ENCODE measurements around the gene HOXD9.

HOXD9 gene

GRCh38 chr2:176128172-176128981 lies 5.9 kb downstream of the HOXD9 start:
- TF ChIP-seq RARB (CRISPR knock-in tag; IDR thresholded peaks at IDR 0.05) (no peak), OSR1 (CRISPR knock-in tag; IDR thresholded peaks at IDR 0.05) (no peak), SNAI2 (CRISPR knock-in tag; IDR thresholded peaks at IDR 0.05) (no peak), ZNF565 (CRISPR knock-in tag; conservative IDR thresholded peaks at IDR 0.05; ENCODE audit: low read depth) (no peak), CSRNP3 (CRISPR knock-in tag; IDR thresholded peaks at IDR 0.05) (no peak), ZNF70 (CRISPR knock-in tag; IDR thresholded peaks at IDR 0.05) (no peak), GLIS3 (CRISPR knock-in tag; IDR thresholded peaks at IDR 0.05) (no peak), ISL1 (CRISPR knock-in tag; IDR thresholded peaks at IDR 0.05) (no peak), ARNTL (CRISPR knock-in tag; IDR thresholded peaks at IDR 0.05; ENCODE audit: borderline replicate concordance, low read depth) (no peak), ZC3H10 (CRISPR knock-in tag; IDR thresholded peaks at IDR 0.05) (no peak)
- TF ChIP-seq, protein P1, sequence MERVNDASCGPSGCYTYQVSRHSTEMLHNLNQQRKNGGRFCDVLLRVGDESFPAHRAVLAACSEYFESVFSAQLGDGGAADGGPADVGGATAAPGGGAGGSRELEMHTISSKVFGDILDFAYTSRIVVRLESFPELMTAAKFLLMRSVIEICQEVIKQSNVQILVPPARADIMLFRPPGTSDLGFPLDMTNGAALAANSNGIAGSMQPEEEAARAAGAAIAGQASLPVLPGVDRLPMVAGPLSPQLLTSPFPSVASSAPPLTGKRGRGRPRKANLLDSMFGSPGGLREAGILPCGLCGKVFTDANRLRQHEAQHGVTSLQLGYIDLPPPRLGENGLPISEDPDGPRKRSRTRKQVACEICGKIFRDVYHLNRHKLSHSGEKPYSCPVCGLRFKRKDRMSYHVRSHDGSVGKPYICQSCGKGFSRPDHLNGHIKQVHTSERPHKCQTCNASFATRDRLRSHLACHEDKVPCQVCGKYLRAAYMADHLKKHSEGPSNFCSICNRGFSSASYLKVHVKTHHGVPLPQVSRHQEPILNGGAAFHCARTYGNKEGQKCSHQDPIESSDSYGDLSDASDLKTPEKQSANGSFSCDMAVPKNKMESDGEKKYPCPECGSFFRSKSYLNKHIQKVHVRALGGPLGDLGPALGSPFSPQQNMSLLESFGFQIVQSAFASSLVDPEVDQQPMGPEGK (CRISPR knock-in tag; IDR thresholded peaks at IDR 0.05; ENCODE audit: borderline replicate concordance), result no peak
- TF ChIP-seq, protein P2, sequence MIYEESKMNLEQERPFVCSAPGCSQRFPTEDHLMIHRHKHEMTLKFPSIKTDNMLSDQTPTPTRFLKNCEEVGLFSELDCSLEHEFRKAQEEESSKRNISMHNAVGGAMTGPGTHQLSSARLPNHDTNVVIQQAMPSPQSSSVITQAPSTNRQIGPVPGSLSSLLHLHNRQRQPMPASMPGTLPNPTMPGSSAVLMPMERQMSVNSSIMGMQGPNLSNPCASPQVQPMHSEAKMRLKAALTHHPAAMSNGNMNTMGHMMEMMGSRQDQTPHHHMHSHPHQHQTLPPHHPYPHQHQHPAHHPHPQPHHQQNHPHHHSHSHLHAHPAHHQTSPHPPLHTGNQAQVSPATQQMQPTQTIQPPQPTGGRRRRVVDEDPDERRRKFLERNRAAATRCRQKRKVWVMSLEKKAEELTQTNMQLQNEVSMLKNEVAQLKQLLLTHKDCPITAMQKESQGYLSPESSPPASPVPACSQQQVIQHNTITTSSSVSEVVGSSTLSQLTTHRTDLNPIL (CRISPR knock-in tag; IDR thresholded peaks at IDR 0.05; ENCODE audit: low read depth), result no peak
- ATAC-seq, result no peak

GRCh38 chr2:176128982-176129796 lies 6.7 kb downstream of the HOXD9 start, which contains the start of gene HOXD8:
TSS of gene HOXD8 (plus strand) at chr2:176129705. CDS start at chr2:176130367, 662 bp downstream.
- TF ChIP-seq ZFP30 (CRISPR knock-in tag; IDR thresholded peaks at IDR 0.05), result 0 out of 2 replicates have a peak, but pooled peaks have one; percentile 9
- TF ChIP-seq TSHZ2 (CRISPR knock-in tag; IDR thresholded peaks at IDR 0.05), result peak; percentile 78; the same call in 1 of the 2 replicates
- TF ChIP-seq, protein P1 (CRISPR knock-in tag; IDR thresholded peaks at IDR 0.05; ENCODE audit: borderline replicate concordance), result peak; percentile 94; the same call in 1 of the 2 replicates
- no peak for TF ChIP-seq BACH2 (CRISPR knock-in tag; IDR thresholded peaks at IDR 0.05; ENCODE audit: borderline replicate concordance)
- TF ChIP-seq GLIS3 (CRISPR knock-in tag; IDR thresholded peaks at IDR 0.05), result no peak
- TF ChIP-seq, protein P2 (CRISPR knock-in tag; IDR thresholded peaks at IDR 0.05; ENCODE audit: low read depth), result no peak
- TF ChIP-seq TOX (CRISPR knock-in tag; IDR thresholded peaks at IDR 0.05; ENCODE audit: borderline replicate concordance), result no peak
- ATAC-seq, result peak; percentile 35
